ACC112 (cell line): ENCODE results near the gene CCL18.
"Not testable (repeated sequence)": the region's sequence is repeated elsewhere in the genome, so short reads cannot be mapped to it uniquely, and the experiment has no call there.

Source experiments
- H2AFZ ChIP-seq: fragments of 200-600 bp; sonication (generic); one replicate; pipeline ENCODE4 v1.6.0; 2017; ENCODE audit warnings: antibody characterized with exemption, low read length; ENCODE audit not compliant: unreplicated experiment
- H3K27ac ChIP-seq: fragments of 200-600 bp; sonication (generic); 2 replicates; pipeline ENCODE4 v1.5.1; 2014; ENCODE audit warnings: low read depth, mild to moderate bottlenecking, antibody characterized with exemption, low read length, moderate library complexity
- H3K27me3 ChIP-seq: fragments of 200-600 bp; sonication (generic); 2 replicates; pipeline ENCODE4 v1.6.1; 2014; ENCODE audit warnings: mild to moderate bottlenecking, antibody characterized with exemption, low read length, moderate library complexity, mixed read lengths; ENCODE audit not compliant: insufficient read depth
- H3K36me3 ChIP-seq: fragments of 200-600 bp; sonication (generic); 2 replicates; pipeline ENCODE4 v1.6.1; 2016; ENCODE audit warnings: mild to moderate bottlenecking, antibody characterized with exemption, low read length, moderate library complexity, mixed read lengths; ENCODE audit not compliant: insufficient read depth
- H3K4me1 ChIP-seq: fragments of 200-600 bp; sonication (generic); one replicate; pipeline ENCODE4 v1.6.1; 2016; ENCODE audit warnings: low read length, mixed read lengths; ENCODE audit not compliant: insufficient read depth, unreplicated experiment, control insufficient read depth
- H3K4me3 ChIP-seq: fragments of 200-600 bp; sonication (generic); 2 replicates; pipeline ENCODE4 v1.5.1; 2014; ENCODE audit warnings: mild to moderate bottlenecking, low read depth, low read length
- H3K79me2 ChIP-seq: fragments of 200-600 bp; sonication (generic); one replicate; pipeline ENCODE4 v1.6.0; 2016; ENCODE audit warnings: low read length; ENCODE audit not compliant: control insufficient read depth, unreplicated experiment, insufficient read depth

Gene CCL18, protein sequence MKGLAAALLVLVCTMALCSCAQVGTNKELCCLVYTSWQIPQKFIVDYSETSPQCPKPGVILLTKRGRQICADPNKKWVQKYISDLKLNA

DNA sequence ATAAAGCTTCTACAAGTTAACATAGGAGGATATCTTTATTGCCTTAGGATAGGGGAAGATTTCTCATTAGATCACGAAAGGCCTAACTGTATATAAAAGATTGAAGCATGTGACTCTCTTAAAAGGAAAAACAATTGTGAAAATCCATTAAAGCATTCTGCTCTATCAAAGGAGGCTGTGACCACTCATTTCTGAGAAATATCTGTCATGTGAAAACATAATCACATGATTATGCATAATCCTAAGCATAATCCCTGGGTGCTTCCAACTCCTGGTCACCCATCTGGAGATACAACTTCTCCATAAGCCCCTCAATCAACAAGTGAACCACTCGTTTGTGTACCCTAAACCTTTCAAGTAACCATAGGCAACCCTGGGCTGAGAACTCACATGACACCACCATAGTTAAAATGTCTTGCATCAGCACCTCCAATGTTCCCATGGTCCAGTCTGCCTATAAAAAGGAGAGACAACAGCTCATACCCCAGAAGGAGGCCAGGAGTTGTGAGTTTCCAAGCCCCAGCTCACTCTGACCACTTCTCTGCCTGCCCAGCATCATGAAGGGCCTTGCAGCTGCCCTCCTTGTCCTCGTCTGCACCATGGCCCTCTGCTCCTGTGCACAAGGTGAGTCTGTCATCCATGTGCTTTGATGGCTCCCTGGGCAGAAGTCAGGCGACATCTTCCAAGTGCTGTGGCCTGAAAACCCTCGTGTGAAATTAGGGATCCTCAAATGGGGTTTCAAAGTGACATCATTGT is at the start of gene CCL18:
Gene CCL18, plus strand, starts transcription at position 487 of the 756 bp plus-strand sequence. Its CDS starts 71 bp downstream, at position 558.
- H3K79me2 ChIP-seq = no peaks in the 10 kb centered on the region
- H3K36me3 ChIP-seq = no peaks in the 10 kb centered on the region
- no peaks in the 10 kb centered on the region for H3K4me1 ChIP-seq
- no peak within 1 kb of the TSS for H3K27ac ChIP-seq
- H3K27me3 ChIP-seq = peaks cover 85% of the 10 kb centered on the region
- H3K4me3 ChIP-seq = no peak within 1 kb of the TSS
- H2AFZ ChIP-seq = no peak within 1 kb of the TSS

DNA sequence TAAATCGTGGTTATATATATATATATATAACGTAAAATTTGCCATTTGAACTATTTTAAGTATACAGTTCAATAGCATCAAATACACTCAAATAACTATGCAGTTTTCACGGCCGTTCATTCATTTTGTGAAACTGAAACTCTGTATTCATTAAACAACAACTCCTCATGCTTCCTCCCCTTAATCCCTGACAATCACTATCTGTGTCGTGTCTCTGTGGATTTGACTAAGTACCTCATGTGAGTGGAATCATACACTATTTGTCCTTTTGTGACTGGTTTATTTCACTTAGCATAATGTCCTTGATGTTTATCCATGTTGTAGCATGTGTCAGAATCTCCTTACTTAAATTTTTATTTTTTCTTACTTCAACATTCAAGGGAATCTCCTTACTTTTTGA is 49.1 kb upstream of the CCL18 start:
- H3K79me2 ChIP-seq = no peaks in the 10 kb centered on the region

DNA sequence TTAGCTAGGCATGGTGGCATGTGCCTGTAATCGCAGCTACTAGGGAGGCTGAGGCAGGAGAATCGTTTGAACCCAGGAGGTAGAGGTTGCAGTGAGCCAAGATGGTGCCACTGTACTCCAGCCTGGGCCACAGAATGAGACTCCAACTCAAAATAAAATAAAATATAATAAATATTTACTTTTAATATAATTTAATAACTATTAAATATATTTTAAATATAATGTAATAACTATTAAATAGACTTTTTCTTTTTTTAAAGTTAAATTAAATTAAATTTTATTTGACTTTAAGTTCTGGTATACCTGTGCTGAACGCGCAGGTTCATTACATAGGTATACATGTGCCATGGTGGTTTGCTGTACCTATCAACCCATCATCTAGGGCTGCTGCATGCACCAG is 48.2 kb upstream of the CCL18 start:
- H3K36me3 ChIP-seq, H3K79me2 ChIP-seq, H3K4me1 ChIP-seq, H2AFZ ChIP-seq, H3K27ac ChIP-seq, H3K4me3 ChIP-seq: not testable (repeated sequence)
- H3K27me3 ChIP-seq = peaks cover 52% of the 10 kb centered on the region

More for the DNA sequence above, 49.1 kb upstream of the CCL18 start:
- Histone ChIP-seq H3K4me1 (no peaks in the 10 kb centered on the region), H3K27me3 (peaks cover 61% of the 10 kb centered on the region), H2AFZ (no peak overlapping the region), H3K4me3 (no peak overlapping the region), H3K36me3 (no peaks in the 10 kb centered on the region), H3K27ac (no peak overlapping the region)

DNA sequence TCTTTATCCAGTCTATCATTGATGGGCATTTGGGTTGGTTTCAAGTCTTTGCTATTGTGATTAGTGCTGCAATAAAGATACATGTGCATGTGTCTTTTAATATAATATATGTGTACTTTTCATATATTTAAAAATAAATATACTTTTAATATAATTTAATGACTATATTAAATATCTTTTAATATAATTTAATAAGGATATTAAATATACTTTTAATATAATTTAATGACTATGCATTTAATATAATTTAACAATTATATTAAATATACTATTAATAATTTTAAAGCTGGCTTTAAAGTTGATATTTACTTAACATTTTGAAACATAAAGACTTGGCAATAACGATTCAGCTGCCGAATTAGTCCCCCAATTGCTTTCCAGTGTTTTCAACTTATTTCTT is 47.5 kb upstream of the CCL18 start:
- Histone ChIP-seq H3K27ac (no peak overlapping the region), H3K4me3 (no peak overlapping the region), H3K36me3 (no peaks in the 10 kb centered on the region)

DNA sequence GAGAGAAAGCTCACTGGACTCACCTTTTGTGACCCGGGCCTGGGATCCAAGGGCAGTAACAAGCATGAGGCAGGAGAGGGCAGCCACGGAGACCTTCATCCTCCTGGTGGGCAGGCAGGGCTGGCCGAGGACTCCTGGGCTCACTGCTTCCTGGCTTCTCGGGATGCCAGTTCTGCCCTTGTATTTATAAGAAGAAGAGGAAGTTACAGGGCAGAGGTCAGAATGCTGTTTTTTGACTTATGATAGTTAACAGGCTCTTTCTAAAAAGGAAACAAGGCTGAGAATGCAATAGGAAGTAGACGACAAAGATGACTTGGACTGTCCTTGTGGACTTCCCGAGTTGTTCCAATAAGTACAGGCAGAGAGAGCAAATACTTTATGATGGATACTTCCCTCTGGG is 46.3 kb upstream of the CCL18 start, which contains the start of gene CCL23:
Gene CCL23, minus strand, starts transcription at position 174 of the 400 bp plus-strand sequence. Its CDS starts 75 bp downstream, at position 99.
- Histone ChIP-seq H3K79me2 (no peaks in the 10 kb centered on the region), H3K4me1 (no peaks in the 10 kb centered on the region), H3K27me3 (peaks cover 45% of the 10 kb centered on the region), H3K4me3 (no peak within 1 kb of the TSS), H3K36me3 (no peaks in the 10 kb centered on the region), H3K27ac (no peak within 1 kb of the TSS), H2AFZ (no peak within 1 kb of the TSS)

More for the DNA sequence above, 47.5 kb upstream of the CCL18 start:
- peaks cover 49% of the 10 kb centered on the region for H3K27me3 ChIP-seq
- no peaks in the 10 kb centered on the region for H3K79me2 ChIP-seq
- no peaks in the 10 kb centered on the region for H3K4me1 ChIP-seq
- no peak overlapping the region for H2AFZ ChIP-seq

DNA sequence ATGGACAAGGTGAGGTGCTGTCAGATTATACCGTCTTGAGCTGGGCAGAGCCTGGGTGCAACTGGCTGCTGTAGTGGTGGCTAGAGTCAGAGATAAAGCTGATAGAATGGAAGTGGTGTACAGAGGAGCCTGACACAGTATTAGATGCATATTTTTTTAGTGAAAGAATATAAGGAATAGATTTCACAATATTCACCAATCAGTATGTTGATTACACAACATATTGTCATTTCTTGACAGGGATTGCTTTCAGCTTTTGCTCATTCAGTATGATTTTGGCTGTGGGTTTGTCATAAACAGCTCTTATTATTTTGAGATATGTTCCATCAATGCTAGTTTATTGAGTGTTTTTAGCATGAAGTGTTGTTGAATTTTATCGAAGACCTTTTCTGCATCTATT is 44.6 kb upstream of the CCL18 start:
- peaks cover 48% of the 10 kb centered on the region for H3K27me3 ChIP-seq
- no peak overlapping the region for H3K27ac ChIP-seq
- H3K79me2 ChIP-seq = no peaks in the 10 kb centered on the region
- H3K4me1 ChIP-seq = no peaks in the 10 kb centered on the region
- no peak overlapping the region for H2AFZ ChIP-seq
- H3K4me3 ChIP-seq = no peak overlapping the region
- no peaks in the 10 kb centered on the region for H3K36me3 ChIP-seq

DNA sequence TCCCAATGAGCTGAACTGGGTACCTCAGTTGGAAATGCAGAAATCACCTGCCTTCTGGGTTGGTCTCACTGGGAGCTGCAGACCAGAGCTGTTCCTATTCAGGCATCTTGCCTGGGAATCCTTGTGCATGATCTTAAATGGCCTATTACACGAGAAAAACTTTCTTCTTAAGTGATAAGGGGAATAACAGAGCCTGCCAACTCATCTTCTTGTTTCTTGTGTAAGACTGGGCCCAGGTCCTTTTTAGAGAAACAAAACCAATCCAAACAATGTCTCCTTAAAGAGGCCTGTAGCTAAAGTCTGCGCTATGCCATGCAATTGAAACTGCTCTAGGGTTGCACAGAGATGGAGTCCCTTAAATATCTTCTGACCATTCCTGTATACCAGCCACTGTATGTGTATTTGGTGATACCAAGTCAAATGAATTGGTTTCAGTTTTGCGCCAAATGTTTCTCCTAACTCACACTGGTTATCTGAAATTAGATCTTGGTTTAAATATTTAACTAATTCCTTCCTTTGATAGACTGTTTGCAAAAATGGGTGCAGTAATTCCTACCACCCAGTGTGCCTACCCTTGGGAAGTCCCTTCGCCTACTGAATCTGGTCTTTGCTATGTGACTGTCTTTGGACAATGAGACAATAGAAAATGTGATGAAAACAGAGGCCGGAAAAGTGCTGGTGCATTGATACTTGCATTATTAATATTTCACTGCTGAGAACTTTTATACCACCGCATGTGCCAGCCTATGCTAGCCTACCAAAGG is 39.8 kb upstream of the CCL18 start:
- no peaks in the 10 kb centered on the region for H3K36me3 ChIP-seq
- no peak overlapping the region for H3K27ac ChIP-seq
- no peak overlapping the region for H3K4me3 ChIP-seq
- no peaks in the 10 kb centered on the region for H3K4me1 ChIP-seq
- H2AFZ ChIP-seq = no peak overlapping the region
- no peaks in the 10 kb centered on the region for H3K79me2 ChIP-seq
- H3K27me3 ChIP-seq = peaks cover 73% of the 10 kb centered on the region

DNA sequence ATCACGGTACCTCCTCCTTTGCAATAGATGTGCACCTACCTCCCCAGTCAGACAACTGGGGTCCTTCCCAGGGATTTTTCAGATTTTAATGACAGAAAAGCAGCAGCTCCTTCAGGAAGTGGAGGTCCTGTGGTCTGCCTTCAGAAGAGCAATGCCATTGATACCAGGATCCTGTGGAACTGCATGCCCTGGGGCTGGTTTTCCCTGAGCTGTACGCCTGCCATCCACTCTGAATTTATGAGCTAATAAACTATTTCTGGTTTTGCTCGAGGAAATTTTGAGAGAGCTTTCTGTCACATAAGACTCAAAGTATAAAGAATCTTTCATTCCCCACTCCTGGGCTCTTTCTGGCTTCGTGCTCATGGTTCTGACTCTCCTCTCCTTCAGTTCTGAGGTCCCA is 36.3 kb upstream of the CCL18 start:
- Histone ChIP-seq H3K27me3 (peaks cover 93% of the 10 kb centered on the region), H2AFZ (no peak overlapping the region), H3K4me3 (no peak overlapping the region), H3K27ac (no peak overlapping the region), H3K79me2 (no peaks in the 10 kb centered on the region), H3K36me3 (no peaks in the 10 kb centered on the region), H3K4me1 (no peaks in the 10 kb centered on the region)

DNA sequence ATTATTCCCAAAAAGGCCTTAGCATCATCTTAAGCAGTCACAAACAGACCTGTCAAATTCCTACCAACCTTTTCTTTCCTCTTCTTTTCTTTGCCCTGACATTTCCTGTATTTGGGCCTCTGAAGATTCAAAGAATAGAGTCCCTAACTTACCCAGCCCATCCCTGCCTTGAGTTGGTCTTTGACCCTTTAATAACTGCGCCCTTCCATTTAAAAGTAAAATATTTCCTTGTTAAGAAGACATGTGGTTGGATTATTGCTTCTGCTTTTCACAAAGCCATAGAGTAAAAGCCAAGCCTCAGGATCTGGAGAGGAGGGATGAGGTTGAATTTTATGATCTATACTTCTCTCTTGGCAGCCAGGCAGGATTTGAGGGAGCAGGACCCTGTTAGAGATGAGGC is 33.1 kb upstream of the CCL18 start:
- Histone ChIP-seq H3K79me2 (no peaks in the 10 kb centered on the region), H3K4me3 (no peak overlapping the region), H3K4me1 (no peaks in the 10 kb centered on the region), H2AFZ (no peak overlapping the region), H3K27ac (no peak overlapping the region), H3K36me3 (no peaks in the 10 kb centered on the region), H3K27me3 (peaks cover 86% of the 10 kb centered on the region)

DNA sequence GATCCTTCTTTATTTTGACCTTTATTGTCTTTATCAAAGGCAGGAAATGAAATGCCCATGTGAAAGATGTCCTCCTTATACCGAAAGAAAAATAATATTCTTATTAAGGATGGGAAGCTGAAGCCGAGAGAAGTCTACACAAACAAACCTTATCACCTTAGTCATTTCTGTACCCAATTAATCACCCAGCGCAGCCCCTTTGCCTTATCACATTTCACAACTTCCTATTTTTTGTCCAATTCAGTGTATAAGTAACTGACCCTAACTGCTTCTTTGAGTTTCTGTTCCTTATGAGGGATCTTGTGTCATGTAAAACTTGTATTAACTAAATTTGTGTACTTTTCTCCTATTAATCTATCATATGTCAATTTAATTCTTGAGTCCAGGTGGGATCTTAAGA is 29.9 kb upstream of the CCL18 start:
- Histone ChIP-seq H3K79me2 (no peaks in the 10 kb centered on the region), H3K36me3 (no peaks in the 10 kb centered on the region), H3K4me3 (no peak overlapping the region), H2AFZ (no peak overlapping the region), H3K27me3 (peaks cover 63% of the 10 kb centered on the region), H3K27ac (no peak overlapping the region), H3K4me1 (no peaks in the 10 kb centered on the region)
